Measurements from ENCODE around the gene TPP2. TPM values are rescaled to one million over a fixed set of nuclear protein-coding genes. Genes with fewer than 3 reads are reported as not detected.

Gene TPP2
- total RNA-seq, 1 experiment from 2014 or later = 54.4 TPM

GRCh38 chr13:102710261-102710679 is 113.5 kb downstream of the TPP2 start:
- BruUV-seq (replicated peaks) = no TSS peak
- Histone ChIP-seq H3K9me3 (ENCODE audit: low read depth, low read length, poor library complexity, severe bottlenecking) (no peaks in the 10 kb centered on the region), H3K4me3 (ENCODE audit: low read depth, low read length, poor library complexity, severe bottlenecking) (no peak overlapping the region), H3K27ac (ENCODE audit: low read depth, low read length, poor library complexity, severe bottlenecking) (no peak overlapping the region), H3K27me3 (replicated peaks; ENCODE audit: insufficient read depth, low read depth, low read length, poor library complexity) (no peaks in the 10 kb centered on the region), H3K36me3 (ENCODE audit: insufficient read depth, low read length, poor library complexity, severe bottlenecking) (no peaks in the 10 kb centered on the region), H3K4me1 (ENCODE audit: insufficient read depth, low read length, poor library complexity, severe bottlenecking) (peaks cover 8% of the 10 kb centered on the region)
- intact Hi-C loops (cut with micrococcal nuclease; ENCODE audit: unreplicated experiment) = no loop called here
- DNase-seq (ENCODE audit: low spot score) = no peak
- ChIA-PET POLR2A (ENCODE audit: low non-redundant PET) (no interaction called here), CTCF (interaction anchor here (1.5 kb wide), 1 partner anchor 15 kb away, joined by 4 read pairs; no protein-coding TSS in a partner anchor)
- TF ChIP-seq EZH2 (IDR thresholded peaks at IDR 0.05; ENCODE audit: borderline replicate concordance, low read depth, low read length, poor library complexity, severe bottlenecking) (no peak), CTCF (conservative IDR thresholded peaks at IDR 0.05; ENCODE audit: low read depth, low read length) (no peak)

GRCh38 chr13:102715447-102715846 is 118.7 kb downstream of the TPP2 start:
- POLR2A ChIA-PET (ENCODE audit: low non-redundant PET) = no interaction called here
- no peak for TF ChIP-seq CTCF (conservative IDR thresholded peaks at IDR 0.05; ENCODE audit: low read depth, low read length)
- no peak for TF ChIP-seq EZH2 (IDR thresholded peaks at IDR 0.05; ENCODE audit: borderline replicate concordance, low read depth, low read length, poor library complexity, severe bottlenecking)
- BruUV-seq (replicated peaks) = no TSS peak
- Histone ChIP-seq H3K4me3 (ENCODE audit: low read depth, low read length, poor library complexity, severe bottlenecking) (no peak overlapping the region), H3K4me1 (ENCODE audit: insufficient read depth, low read length, poor library complexity, severe bottlenecking) (no peaks in the 10 kb centered on the region), H3K27ac (ENCODE audit: low read depth, low read length, poor library complexity, severe bottlenecking) (no peak overlapping the region), H3K9me3 (ENCODE audit: low read depth, low read length, poor library complexity, severe bottlenecking) (no peaks in the 10 kb centered on the region), H3K27me3 (replicated peaks; ENCODE audit: insufficient read depth, low read depth, low read length, poor library complexity) (no peaks in the 10 kb centered on the region), H3K36me3 (ENCODE audit: insufficient read depth, low read length, poor library complexity, severe bottlenecking) (no peaks in the 10 kb centered on the region)
- peak; percentile 29 for DNase-seq (ENCODE audit: low spot score)
- CTCF ChIA-PET = no interaction called here
- intact Hi-C loops (cut with micrococcal nuclease; ENCODE audit: unreplicated experiment) = no loop called here

- CTCF ChIA-PET = no interaction called here
- Histone ChIP-seq H3K27me3 (replicated peaks; ENCODE audit: insufficient read depth, low read depth, low read length, poor library complexity) (no peaks in the 10 kb centered on the region), H3K27ac (ENCODE audit: low read depth, low read length, poor library complexity, severe bottlenecking) (no peak overlapping the region)
These were observed 122.0 kb downstream of the TPP2 start for GRCh38 chr13:102718746-102719145.

More at GRCh38 chr13:102718746-102719145, 122.0 kb downstream of the TPP2 start:
- Histone ChIP-seq H3K4me1 (ENCODE audit: insufficient read depth, low read length, poor library complexity, severe bottlenecking) (no peaks in the 10 kb centered on the region), H3K9me3 (ENCODE audit: low read depth, low read length, poor library complexity, severe bottlenecking) (no peaks in the 10 kb centered on the region), H3K4me3 (ENCODE audit: low read depth, low read length, poor library complexity, severe bottlenecking) (no peak overlapping the region), H3K36me3 (ENCODE audit: insufficient read depth, low read length, poor library complexity, severe bottlenecking) (no peaks in the 10 kb centered on the region)
- intact Hi-C loops (cut with micrococcal nuclease; ENCODE audit: unreplicated experiment) = no loop called here
- no TSS peak for BruUV-seq (replicated peaks)
- no peak for DNase-seq (ENCODE audit: low spot score)
- no peak for TF ChIP-seq CTCF (conservative IDR thresholded peaks at IDR 0.05; ENCODE audit: low read depth, low read length)
- no peak for TF ChIP-seq EZH2 (IDR thresholded peaks at IDR 0.05; ENCODE audit: borderline replicate concordance, low read depth, low read length, poor library complexity, severe bottlenecking)
- POLR2A ChIA-PET (ENCODE audit: low non-redundant PET) = no interaction called here

All from A673 (cell line).